Measurements from ENCODE around the gene PARVG.

Gene PARVG

GRCh38 chr22:44196731-44197131 lies 16.0 kb downstream of the PARVG start:
- Histone ChIP-seq H3K9me3 (ENCODE audit: insufficient read depth, low read depth, low read length) (no peaks in the 10 kb centered on the region), H3K9ac (ENCODE audit: low read depth, low read length) (no peak overlapping the region), H3K27ac (ENCODE audit: low read depth, low read length) (no peak overlapping the region), H3K4me1 (ENCODE audit: insufficient read depth, low read length) (no peaks in the 10 kb centered on the region), H3K27me3 (ENCODE audit: insufficient read depth, low read length) (no peaks in the 10 kb centered on the region), H3K4me3 (ENCODE audit: low read length) (no peak overlapping the region), H3K36me3 (ENCODE audit: insufficient read depth, low read length) (no peaks in the 10 kb centered on the region)
- WGBS = 86% methylated on average over 10 of the region's 10 CpGs

- Histone ChIP-seq H3K27me3 (ENCODE audit: insufficient read depth, low read length) (no peaks in the 10 kb centered on the region), H3K4me3 (ENCODE audit: low read length) (no peak overlapping the region), H3K36me3 (ENCODE audit: insufficient read depth, low read length) (no peaks in the 10 kb centered on the region), H3K9ac (ENCODE audit: low read depth, low read length) (no peak overlapping the region), H3K9me3 (ENCODE audit: insufficient read depth, low read depth, low read length) (no peaks in the 10 kb centered on the region), H3K27ac (ENCODE audit: low read depth, low read length) (no peak overlapping the region), H3K4me1 (ENCODE audit: insufficient read depth, low read length) (no peaks in the 10 kb centered on the region)
- 75% methylated on average over 1 of the region's 2 CpGs for WGBS
Observed at GRCh38 chr22:44197271-44197670, 16.5 kb downstream of the PARVG start.

DNA sequence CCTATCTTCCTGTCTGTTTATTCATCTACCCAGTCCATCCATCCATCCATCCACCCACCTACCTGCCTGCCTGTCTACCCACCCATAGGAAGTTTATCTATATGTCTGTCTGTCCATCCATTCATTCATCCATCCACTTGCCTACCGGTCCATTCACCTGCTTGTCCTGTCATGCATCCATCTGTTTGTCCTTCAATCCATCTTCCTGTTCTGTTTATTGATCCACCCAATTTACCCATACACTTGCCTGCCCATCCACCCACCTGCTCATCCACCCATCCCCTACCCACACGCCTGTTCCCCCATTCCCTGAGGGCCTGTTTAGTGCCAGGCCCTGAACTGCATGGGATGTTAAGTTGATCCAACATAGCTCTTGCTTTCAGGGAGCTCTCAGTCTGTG lies 18.4 kb downstream of the PARVG start:
- Histone ChIP-seq H3K9ac (ENCODE audit: low read depth, low read length) (no peak overlapping the region), H3K9me3 (ENCODE audit: insufficient read depth, low read depth, low read length) (no peaks in the 10 kb centered on the region), H3K27ac (ENCODE audit: low read depth, low read length) (no peak overlapping the region), H3K4me1 (ENCODE audit: insufficient read depth, low read length) (no peaks in the 10 kb centered on the region), H3K36me3 (ENCODE audit: insufficient read depth, low read length) (no peaks in the 10 kb centered on the region), H3K27me3 (ENCODE audit: insufficient read depth, low read length) (no peaks in the 10 kb centered on the region), H3K4me3 (ENCODE audit: low read length) (no peak overlapping the region)
- 95% methylated on average over 2 of the region's 2 CpGs for WGBS

DNA sequence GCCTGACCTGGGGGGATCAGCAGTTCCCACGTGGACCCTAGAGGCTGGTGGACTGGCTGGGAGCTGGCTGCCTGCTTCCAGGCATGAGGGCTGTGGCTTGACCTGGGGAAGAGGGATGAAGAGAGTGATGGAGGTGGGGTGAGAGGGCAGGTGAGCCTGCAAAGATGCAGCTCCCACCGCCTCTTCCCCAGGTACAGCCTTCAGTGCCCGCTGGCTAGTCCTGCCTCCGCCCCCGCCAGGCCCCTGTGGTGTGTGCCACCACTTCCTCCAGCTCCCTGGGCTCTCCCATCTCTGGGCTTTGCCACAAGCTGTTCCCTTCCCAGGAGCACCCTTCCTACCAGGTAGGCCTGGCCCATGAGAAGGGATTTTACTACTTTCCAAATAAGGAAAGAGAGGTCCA lies 19.1 kb downstream of the PARVG start:
- Histone ChIP-seq H3K27me3 (ENCODE audit: insufficient read depth, low read length) (no peaks in the 10 kb centered on the region), H3K4me1 (ENCODE audit: insufficient read depth, low read length) (no peaks in the 10 kb centered on the region), H3K9me3 (ENCODE audit: insufficient read depth, low read depth, low read length) (no peaks in the 10 kb centered on the region), H3K27ac (ENCODE audit: low read depth, low read length) (no peak overlapping the region), H3K9ac (ENCODE audit: low read depth, low read length) (no peak overlapping the region), H3K4me3 (ENCODE audit: low read length) (no peak overlapping the region), H3K36me3 (ENCODE audit: insufficient read depth, low read length) (no peaks in the 10 kb centered on the region)
- WGBS = 88% methylated on average over 5 of the region's 5 CpGs

GRCh38 chr22:44200451-44200850 lies 19.7 kb downstream of the PARVG start:
- H3K4me1 ChIP-seq (ENCODE audit: insufficient read depth, low read length) = no peaks in the 10 kb centered on the region

DNA sequence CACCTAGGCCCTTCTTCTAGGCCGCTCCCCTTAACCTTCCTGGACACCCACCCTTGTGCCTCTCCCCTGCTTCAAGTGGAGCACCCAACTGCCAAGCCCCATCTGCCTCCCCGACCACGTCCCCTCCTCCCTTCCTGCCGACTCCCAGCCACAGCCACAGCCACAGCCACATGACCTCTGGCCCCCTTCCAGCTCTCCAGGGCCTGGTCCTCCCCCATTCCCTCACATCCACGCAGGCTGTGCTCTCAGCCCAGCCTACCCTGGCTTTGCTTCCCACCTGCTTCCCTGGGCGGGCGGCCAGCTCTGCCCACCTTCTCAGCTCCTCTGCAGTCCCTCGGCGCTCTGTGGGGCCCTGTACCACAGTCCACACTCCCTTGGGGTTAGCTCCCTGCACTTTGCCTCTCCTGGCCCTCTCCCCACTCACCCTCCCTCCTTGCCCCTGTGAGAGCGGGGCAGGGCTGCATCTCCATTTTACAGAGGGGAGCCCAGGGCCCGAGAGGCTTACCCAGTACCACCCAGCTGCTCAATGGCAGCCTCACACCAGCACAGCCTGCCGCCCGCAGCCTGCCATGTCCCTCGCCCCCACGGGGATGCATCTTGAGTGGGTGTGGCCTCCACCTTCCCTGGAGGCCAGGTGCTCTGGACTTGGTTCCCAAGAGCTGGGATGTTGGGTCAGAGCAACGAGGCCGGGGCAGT lies 20.3 kb downstream of the PARVG start:
- Histone ChIP-seq H3K27me3 (ENCODE audit: insufficient read depth, low read length) (no peaks in the 10 kb centered on the region), H3K4me3 (ENCODE audit: low read length) (no peak overlapping the region), H3K9ac (ENCODE audit: low read depth, low read length) (no peak overlapping the region), H3K4me1 (ENCODE audit: insufficient read depth, low read length) (no peaks in the 10 kb centered on the region), H3K36me3 (ENCODE audit: insufficient read depth, low read length) (no peaks in the 10 kb centered on the region), H3K9me3 (ENCODE audit: insufficient read depth, low read depth, low read length) (no peaks in the 10 kb centered on the region), H3K27ac (ENCODE audit: low read depth, low read length) (no peak overlapping the region)
- WGBS = 92% methylated on average over 17 of the region's 17 CpGs

More at GRCh38 chr22:44200451-44200850, 19.7 kb downstream of the PARVG start:
- no peaks in the 10 kb centered on the region for H3K36me3 ChIP-seq (ENCODE audit: insufficient read depth, low read length)
- no peak overlapping the region for H3K4me3 ChIP-seq (ENCODE audit: low read length)
- no peak overlapping the region for H3K9ac ChIP-seq (ENCODE audit: low read depth, low read length)
- no peaks in the 10 kb centered on the region for H3K27me3 ChIP-seq (ENCODE audit: insufficient read depth, low read length)
- no peaks in the 10 kb centered on the region for H3K9me3 ChIP-seq (ENCODE audit: insufficient read depth, low read depth, low read length)
- no peak overlapping the region for H3K27ac ChIP-seq (ENCODE audit: low read depth, low read length)
- WGBS = 86% methylated on average over 6 of the region's 6 CpGs

GRCh38 chr22:44201665-44202064 lies 20.9 kb downstream of the PARVG start:
- Histone ChIP-seq H3K27me3 (ENCODE audit: insufficient read depth, low read length) (no peaks in the 10 kb centered on the region), H3K9ac (ENCODE audit: low read depth, low read length) (no peak overlapping the region), H3K4me1 (ENCODE audit: insufficient read depth, low read length) (no peaks in the 10 kb centered on the region), H3K9me3 (ENCODE audit: insufficient read depth, low read depth, low read length) (no peaks in the 10 kb centered on the region), H3K36me3 (ENCODE audit: insufficient read depth, low read length) (no peaks in the 10 kb centered on the region), H3K4me3 (ENCODE audit: low read length) (no peak overlapping the region), H3K27ac (ENCODE audit: low read depth, low read length) (no peak overlapping the region)
- WGBS = 94% methylated on average over 12 of the region's 12 CpGs

GRCh38 chr22:44202261-44202789 lies 21.6 kb downstream of the PARVG start:
- H3K4me3 ChIP-seq (ENCODE audit: low read length) = no peak overlapping the region
- no peak overlapping the region for H3K27ac ChIP-seq (ENCODE audit: low read depth, low read length)
- no peaks in the 10 kb centered on the region for H3K27me3 ChIP-seq (ENCODE audit: insufficient read depth, low read length)
- H3K9me3 ChIP-seq (ENCODE audit: insufficient read depth, low read depth, low read length) = no peaks in the 10 kb centered on the region
- no peaks in the 10 kb centered on the region for H3K4me1 ChIP-seq (ENCODE audit: insufficient read depth, low read length)
- H3K36me3 ChIP-seq (ENCODE audit: insufficient read depth, low read length) = no peaks in the 10 kb centered on the region
- H3K9ac ChIP-seq (ENCODE audit: low read depth, low read length) = no peak overlapping the region
- 81% methylated on average over 11 of the region's 11 CpGs for WGBS

- Histone ChIP-seq H3K27ac (ENCODE audit: low read depth, low read length) (no peak overlapping the region), H3K36me3 (ENCODE audit: insufficient read depth, low read length) (no peaks in the 10 kb centered on the region), H3K9me3 (ENCODE audit: insufficient read depth, low read depth, low read length) (no peaks in the 10 kb centered on the region), H3K4me3 (ENCODE audit: low read length) (no peak overlapping the region), H3K4me1 (ENCODE audit: insufficient read depth, low read length) (no peaks in the 10 kb centered on the region), H3K9ac (ENCODE audit: low read depth, low read length) (no peak overlapping the region), H3K27me3 (ENCODE audit: insufficient read depth, low read length) (no peaks in the 10 kb centered on the region)
- 89% methylated on average over 6 of the region's 6 CpGs for WGBS
Observed at GRCh38 chr22:44203203-44203602, 22.5 kb downstream of the PARVG start.

DNA sequence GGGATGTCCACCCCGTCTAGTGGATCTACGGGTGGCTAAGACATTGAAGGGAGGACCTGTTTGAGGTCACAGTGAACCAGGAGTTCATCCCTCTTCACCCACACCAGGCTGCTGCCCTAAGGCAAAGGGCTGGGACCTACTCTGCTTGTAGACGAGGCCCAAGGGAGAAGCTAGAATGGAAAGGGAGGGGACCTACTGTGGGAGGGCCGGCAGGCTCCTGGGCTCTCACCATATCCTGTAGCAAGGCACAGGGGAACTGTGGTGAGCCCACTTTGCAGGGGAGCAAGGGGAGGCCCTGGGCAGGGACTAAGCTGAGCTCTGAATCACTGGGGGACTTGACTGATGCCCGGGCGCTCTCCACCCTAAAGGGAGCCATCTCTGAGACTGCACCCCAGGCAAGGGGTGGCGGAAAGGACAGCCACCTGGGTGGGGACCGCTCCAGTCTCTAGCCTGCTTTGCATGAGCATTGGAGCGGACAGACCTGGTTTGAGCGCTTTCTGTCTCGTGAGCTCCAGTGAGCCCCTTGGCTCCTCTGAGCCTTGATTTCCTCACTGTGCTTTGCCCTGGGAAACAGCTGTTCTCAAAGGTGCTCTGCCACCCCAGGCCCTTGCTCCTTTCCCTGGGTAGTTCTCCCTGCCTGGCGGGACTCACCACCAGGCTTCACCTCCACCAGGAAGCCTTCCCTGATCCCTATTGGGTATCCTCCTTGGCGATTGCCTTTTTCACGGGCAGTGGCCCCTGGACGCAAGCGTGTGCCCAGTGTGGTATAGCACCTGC lies 24.2 kb downstream of the PARVG start:
- 94% methylated on average over 16 of the region's 16 CpGs for WGBS
- Histone ChIP-seq H3K9me3 (ENCODE audit: insufficient read depth, low read depth, low read length) (peaks cover under 1% of the 10 kb centered on the region; the same call in 1 of the 2 replicates), H3K4me3 (ENCODE audit: low read length) (no peak overlapping the region), H3K27me3 (ENCODE audit: insufficient read depth, low read length) (no peaks in the 10 kb centered on the region), H3K36me3 (ENCODE audit: insufficient read depth, low read length) (no peaks in the 10 kb centered on the region), H3K27ac (ENCODE audit: low read depth, low read length) (no peak overlapping the region), H3K9ac (ENCODE audit: low read depth, low read length) (no peak overlapping the region), H3K4me1 (ENCODE audit: insufficient read depth, low read length) (no peaks in the 10 kb centered on the region)

- H3K27me3 ChIP-seq (ENCODE audit: insufficient read depth, low read length) = no peaks in the 10 kb centered on the region
- peaks cover 3% of the 10 kb centered on the region; the same call in 1 of the 2 replicates for H3K9me3 ChIP-seq (ENCODE audit: insufficient read depth, low read depth, low read length)
- no peak overlapping the region for H3K4me3 ChIP-seq (ENCODE audit: low read length)
- 95% methylated on average over 16 of the region's 16 CpGs for WGBS
- no peak overlapping the region for H3K27ac ChIP-seq (ENCODE audit: low read depth, low read length)
- no peak overlapping the region for H3K9ac ChIP-seq (ENCODE audit: low read depth, low read length)
- no peaks in the 10 kb centered on the region for H3K36me3 ChIP-seq (ENCODE audit: insufficient read depth, low read length)
- no peaks in the 10 kb centered on the region for H3K4me1 ChIP-seq (ENCODE audit: insufficient read depth, low read length)
Observed at GRCh38 chr22:44205516-44206329, 25.0 kb downstream of the PARVG start.
